ENCODE results near the gene ADGRG3. TPM values are rescaled to one million over a fixed set of nuclear protein-coding genes. Genes with fewer than 3 reads are reported as not detected.

Gene ADGRG3
- total and polyA plus RNA-seq, 4 donors, result 0.08 to 3.9 (median 0.54) TPM

DNA sequence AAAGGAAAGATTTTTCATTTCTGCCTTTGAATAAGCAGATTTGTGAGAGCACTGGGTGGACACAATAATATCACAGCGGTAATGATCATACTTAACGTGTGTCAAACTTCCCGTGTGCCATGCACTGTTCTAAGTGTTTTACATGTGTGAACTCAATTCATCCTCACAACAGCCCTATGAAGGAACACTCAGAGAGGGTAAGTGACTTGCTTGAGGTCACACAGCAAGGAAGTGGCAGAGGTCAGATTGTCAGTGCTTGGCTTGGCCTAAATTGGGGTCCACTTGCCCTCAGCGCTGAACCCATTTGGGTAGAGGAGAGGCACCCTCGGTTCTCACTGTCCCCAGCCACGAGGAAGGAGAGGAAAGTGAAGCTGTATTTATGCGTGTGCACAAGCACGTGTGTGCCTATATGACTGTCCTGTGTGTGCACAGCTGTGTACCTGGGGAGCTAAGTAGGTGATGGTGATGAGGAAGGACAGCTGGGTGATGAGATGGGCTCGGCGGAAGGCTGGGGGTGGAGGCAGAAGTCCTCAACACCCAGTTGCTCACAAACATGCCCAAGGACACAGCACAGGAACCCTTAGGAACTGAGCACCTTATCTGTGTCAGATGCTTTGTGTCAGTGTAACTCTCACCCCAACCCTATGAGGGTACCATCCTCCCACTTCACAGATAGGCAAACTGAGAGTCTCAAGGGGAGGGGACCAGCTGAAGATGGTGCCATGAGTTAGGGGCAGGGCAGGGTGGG, 9.8 kb upstream of the ADGRG3 start:
- no peaks in the 10 kb centered on the region for H3K27me3 ChIP-seq (ENCODE audit: control insufficient read depth in 1 of 2, insufficient read depth in 2 of 2, low read length in 1 of 2)

DNA sequence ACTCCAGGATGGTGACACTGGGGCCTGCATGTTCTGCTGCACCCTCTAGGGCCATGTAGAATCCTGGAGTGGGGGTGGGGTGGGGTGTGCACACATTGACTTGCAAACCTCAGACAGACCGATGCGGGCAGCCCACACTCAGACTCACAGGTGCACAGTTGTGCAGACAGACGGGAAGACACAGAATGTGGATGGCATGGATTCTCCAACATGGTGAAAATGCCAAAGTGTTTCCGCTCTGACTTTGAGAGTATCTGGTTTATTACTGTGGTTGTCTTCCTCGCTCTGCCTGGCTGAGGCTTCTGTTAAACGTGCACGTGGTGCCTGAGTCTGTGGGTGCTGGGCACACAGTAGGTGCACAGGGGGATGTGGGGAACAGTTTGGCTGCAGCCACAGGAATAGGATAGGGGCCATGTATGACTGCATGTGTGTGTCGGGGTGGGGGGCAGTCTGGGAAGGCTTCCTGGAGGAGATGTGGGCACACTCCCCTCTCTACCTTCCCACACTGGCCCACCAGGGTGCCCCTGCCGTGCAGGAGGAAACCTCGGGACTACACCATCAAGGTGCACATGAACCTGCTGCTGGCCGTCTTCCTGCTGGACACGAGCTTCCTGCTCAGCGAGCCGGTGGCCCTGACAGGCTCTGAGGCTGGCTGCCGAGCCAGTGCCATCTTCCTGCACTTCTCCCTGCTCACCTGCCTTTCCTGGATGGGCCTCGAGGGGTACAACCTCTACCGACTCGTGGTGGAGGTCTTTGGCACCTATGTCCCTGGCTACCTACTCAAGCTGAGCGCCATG, 9.0 kb upstream of the ADGRG3 start:
- intact Hi-C loops (cut with DNase I), result no loop called here
- Histone ChIP-seq H3K27me3 (ENCODE audit: control insufficient read depth in 1 of 2, insufficient read depth in 2 of 2, low read length in 1 of 2) (no peaks in the 10 kb centered on the region), H3K4me1 (ENCODE audit: control insufficient read depth in 1 of 2, insufficient read depth in 2 of 2, low read length in 2 of 2) (no peaks in the 10 kb centered on the region), H3K36me3 (ENCODE audit: control insufficient read depth in 1 of 2, insufficient read depth in 2 of 2, low read length in 1 of 2) (no peaks in the 10 kb centered on the region), H3K9me3 (ENCODE audit: control insufficient read depth, low read length) (no peaks in the 10 kb centered on the region), H3K4me3 (ENCODE audit: low read length in 2 of 2) (no peak overlapping the region), H3K27ac (ENCODE audit: low read depth in 1 of 2, low read length in 2 of 2) (no peak overlapping the region)
- 73 to 74% methylated on average over 19 of the region's 19 CpGs for WGBS, 2 donors
- DNase-seq, result no peak
- ATAC-seq (ENCODE audit: low FRiP score), result no peak

More for the DNA sequence above, 9.8 kb upstream of the ADGRG3 start:
- 82 to 85% methylated on average over 10 of the region's 10 CpGs for WGBS, 2 donors
- no peak for ATAC-seq (ENCODE audit: low FRiP score)
- Histone ChIP-seq H3K27ac (ENCODE audit: low read depth in 1 of 2, low read length in 2 of 2) (no peak overlapping the region), H3K4me3 (ENCODE audit: low read length in 2 of 2) (no peak overlapping the region), H3K36me3 (ENCODE audit: control insufficient read depth in 1 of 2, insufficient read depth in 2 of 2, low read length in 1 of 2) (no peaks in the 10 kb centered on the region), H3K4me1 (ENCODE audit: control insufficient read depth in 1 of 2, insufficient read depth in 2 of 2, low read length in 2 of 2) (no peaks in the 10 kb centered on the region), H3K9me3 (ENCODE audit: control insufficient read depth, low read length) (no peaks in the 10 kb centered on the region)
- DNase-seq, result no peak
- intact Hi-C loops (cut with DNase I), result no loop called here

DNA sequence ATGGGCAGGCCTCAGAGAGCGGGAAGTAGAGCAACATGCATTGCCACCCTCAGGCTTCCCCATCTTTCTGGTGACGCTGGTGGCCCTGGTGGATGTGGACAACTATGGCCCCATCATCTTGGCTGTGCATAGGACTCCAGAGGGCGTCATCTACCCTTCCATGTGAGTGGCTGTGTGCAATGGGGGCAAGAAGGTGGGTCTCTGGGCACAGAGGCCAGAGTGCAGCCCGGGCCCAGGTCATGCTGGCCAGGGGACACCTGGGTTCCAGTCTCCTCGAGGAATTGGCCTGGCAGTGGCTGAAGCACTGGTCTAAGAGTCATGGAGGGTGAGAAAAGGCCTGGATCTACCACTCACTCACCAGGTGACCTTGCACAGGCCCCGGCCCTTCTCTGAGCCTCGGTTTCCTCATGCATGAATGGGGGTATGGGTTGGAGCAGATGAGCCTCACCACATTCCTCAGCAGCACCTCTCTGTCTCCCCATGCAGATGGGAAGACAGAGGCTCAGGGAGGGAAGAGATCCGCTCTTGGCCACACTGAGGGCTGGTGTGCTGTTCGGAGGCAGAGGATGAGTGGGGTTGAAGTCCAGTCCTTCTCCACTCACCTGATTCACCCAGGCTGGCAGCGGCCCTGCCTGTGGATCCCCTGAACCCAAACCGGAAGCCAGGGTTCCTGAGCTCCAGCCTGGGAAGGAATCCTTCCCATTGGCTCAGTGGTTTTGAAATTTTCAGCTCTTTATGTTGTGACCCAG, 7.2 kb upstream of the ADGRG3 start:
- DNase-seq (no peak), ATAC-seq (ENCODE audit: low FRiP score) (no peak)
- Histone ChIP-seq H3K4me1 (ENCODE audit: control insufficient read depth in 1 of 2, insufficient read depth in 2 of 2, low read length in 2 of 2) (no peaks in the 10 kb centered on the region), H3K36me3 (ENCODE audit: control insufficient read depth in 1 of 2, insufficient read depth in 2 of 2, low read length in 1 of 2) (no peaks in the 10 kb centered on the region), H3K27me3 (ENCODE audit: control insufficient read depth in 1 of 2, insufficient read depth in 2 of 2, low read length in 1 of 2) (no peaks in the 10 kb centered on the region), H3K4me3 (ENCODE audit: low read length in 2 of 2) (no peak overlapping the region), H3K9me3 (ENCODE audit: control insufficient read depth, low read length) (no peaks in the 10 kb centered on the region), H3K27ac (ENCODE audit: low read depth in 1 of 2, low read length in 2 of 2) (no peak overlapping the region)
- 86 to 92% methylated on average over 11 of the region's 11 CpGs for WGBS, 2 donors
- intact Hi-C loops (cut with DNase I), result no loop called here

DNA sequence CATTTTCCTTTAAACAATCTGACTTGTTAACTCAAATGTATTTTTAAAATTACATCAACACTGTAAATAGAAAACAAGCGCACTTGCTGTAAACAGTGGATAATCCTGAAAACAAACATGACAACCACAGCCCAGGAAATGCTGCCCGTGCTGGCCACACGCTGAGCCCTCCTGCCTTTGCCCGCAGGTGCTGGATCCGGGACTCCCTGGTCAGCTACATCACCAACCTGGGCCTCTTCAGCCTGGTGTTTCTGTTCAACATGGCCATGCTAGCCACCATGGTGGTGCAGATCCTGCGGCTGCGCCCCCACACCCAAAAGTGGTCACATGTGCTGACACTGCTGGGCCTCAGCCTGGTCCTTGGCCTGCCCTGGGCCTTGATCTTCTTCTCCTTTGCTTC, 6.6 kb upstream of the ADGRG3 start:
- Histone ChIP-seq H3K27ac (ENCODE audit: low read depth in 1 of 2, low read length in 2 of 2) (no peak overlapping the region), H3K36me3 (ENCODE audit: control insufficient read depth in 1 of 2, insufficient read depth in 2 of 2, low read length in 1 of 2) (no peaks in the 10 kb centered on the region), H3K4me3 (ENCODE audit: low read length in 2 of 2) (no peak overlapping the region), H3K9me3 (ENCODE audit: control insufficient read depth, low read length) (no peaks in the 10 kb centered on the region), H3K27me3 (ENCODE audit: control insufficient read depth in 1 of 2, insufficient read depth in 2 of 2, low read length in 1 of 2) (no peaks in the 10 kb centered on the region), H3K4me1 (ENCODE audit: control insufficient read depth in 1 of 2, insufficient read depth in 2 of 2, low read length in 2 of 2) (no peaks in the 10 kb centered on the region)
- intact Hi-C loops (cut with DNase I), result no loop called here
- ATAC-seq (ENCODE audit: low FRiP score) (no peak), DNase-seq (no peak)
- 83 to 90% methylated on average over 7 of the region's 7 CpGs for WGBS, 2 donors

DNA sequence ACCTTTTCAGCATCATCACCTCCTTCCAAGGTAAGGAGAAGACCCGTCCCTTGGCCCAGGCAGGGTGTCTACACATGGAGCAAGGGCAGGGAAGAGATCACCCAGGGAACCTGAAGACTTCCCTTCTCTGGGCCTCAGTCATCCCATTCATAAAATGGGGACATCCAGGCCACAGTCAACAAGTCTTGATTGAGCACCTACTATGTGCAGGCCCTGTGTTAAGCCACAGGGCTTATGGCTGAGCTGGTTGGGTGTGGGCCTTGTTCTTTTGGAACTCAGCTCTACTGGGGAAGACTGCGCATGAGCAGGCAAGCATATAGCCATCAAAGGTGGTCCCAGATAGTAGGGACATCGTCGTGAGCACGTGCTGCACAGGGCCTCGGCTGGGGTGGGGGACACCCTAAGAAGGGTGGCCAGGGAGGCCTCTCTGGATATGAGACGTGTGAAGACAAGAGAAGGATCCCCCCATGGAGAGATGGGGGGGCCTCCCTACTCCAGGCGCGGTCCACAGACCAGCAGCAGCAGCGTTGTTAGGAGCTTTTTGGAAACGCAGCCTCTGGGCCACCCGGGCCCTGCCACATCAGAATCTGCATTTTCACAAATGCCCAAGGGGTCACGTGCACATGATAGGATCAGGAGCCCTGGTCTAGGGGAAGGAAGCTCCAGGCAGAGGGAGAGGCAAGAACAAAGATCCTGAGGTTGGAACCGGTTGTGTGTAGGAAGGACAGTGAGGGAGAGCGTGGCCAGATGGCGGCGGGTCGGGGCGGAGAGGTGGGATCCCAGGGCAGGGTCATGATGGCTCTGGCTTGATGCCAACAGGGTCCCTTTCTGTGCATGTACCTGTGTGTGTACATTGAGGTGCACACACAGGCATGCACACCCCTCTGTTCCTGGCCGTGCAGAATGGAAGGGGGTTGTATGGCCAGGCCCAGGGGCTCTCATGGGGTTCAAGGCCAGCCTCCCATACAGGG, 5.9 kb upstream of the ADGRG3 start:
- Histone ChIP-seq H3K9me3 (ENCODE audit: control insufficient read depth, low read length) (no peaks in the 10 kb centered on the region), H3K4me1 (ENCODE audit: control insufficient read depth in 1 of 2, insufficient read depth in 2 of 2, low read length in 2 of 2) (no peaks in the 10 kb centered on the region), H3K27ac (ENCODE audit: low read depth in 1 of 2, low read length in 2 of 2) (no peak overlapping the region), H3K36me3 (ENCODE audit: control insufficient read depth in 1 of 2, insufficient read depth in 2 of 2, low read length in 1 of 2) (no peaks in the 10 kb centered on the region), H3K27me3 (ENCODE audit: control insufficient read depth in 1 of 2, insufficient read depth in 2 of 2, low read length in 1 of 2) (no peaks in the 10 kb centered on the region), H3K4me3 (ENCODE audit: low read length in 2 of 2) (no peak overlapping the region)
- no peak for DNase-seq
- 90 to 94% methylated on average over 20 of the region's 20 CpGs for WGBS, 2 donors
- intact Hi-C loops (cut with DNase I), result no loop called here
- ATAC-seq (ENCODE audit: low FRiP score), result no peak

DNA sequence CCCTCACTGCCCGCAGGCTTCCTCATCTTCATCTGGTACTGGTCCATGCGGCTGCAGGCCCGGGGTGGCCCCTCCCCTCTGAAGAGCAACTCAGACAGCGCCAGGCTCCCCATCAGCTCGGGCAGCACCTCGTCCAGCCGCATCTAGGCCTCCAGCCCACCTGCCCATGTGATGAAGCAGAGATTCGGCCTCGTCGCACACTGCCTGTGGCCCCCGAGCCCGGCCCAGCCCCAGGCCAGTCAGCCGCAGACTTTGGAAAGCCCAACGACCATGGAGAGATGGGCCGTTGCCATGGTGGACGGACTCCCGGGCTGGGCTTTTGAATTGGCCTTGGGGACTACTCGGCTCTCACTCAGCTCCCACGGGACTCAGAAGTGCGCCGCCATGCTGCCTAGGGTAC, 4.7 kb upstream of the ADGRG3 start:
- H3K9me3 ChIP-seq (ENCODE audit: control insufficient read depth, low read length), result no peaks in the 10 kb centered on the region
- no peak overlapping the region for H3K27ac ChIP-seq (ENCODE audit: low read depth in 1 of 2, low read length in 2 of 2)
- no peaks in the 10 kb centered on the region for H3K27me3 ChIP-seq (ENCODE audit: control insufficient read depth in 1 of 2, insufficient read depth in 2 of 2, low read length in 1 of 2)
- no peaks in the 10 kb centered on the region for H3K4me1 ChIP-seq (ENCODE audit: control insufficient read depth in 1 of 2, insufficient read depth in 2 of 2, low read length in 2 of 2)
- no peak for ATAC-seq (ENCODE audit: low FRiP score)
- intact Hi-C loops (cut with DNase I), result no loop called here
- H3K4me3 ChIP-seq (ENCODE audit: low read length in 2 of 2), result no peak overlapping the region
- no peak for DNase-seq
- 91 to 92% methylated on average over 21 of the region's 21 CpGs for WGBS, 2 donors
- no peaks in the 10 kb centered on the region for H3K36me3 ChIP-seq (ENCODE audit: control insufficient read depth in 1 of 2, insufficient read depth in 2 of 2, low read length in 1 of 2)

DNA sequence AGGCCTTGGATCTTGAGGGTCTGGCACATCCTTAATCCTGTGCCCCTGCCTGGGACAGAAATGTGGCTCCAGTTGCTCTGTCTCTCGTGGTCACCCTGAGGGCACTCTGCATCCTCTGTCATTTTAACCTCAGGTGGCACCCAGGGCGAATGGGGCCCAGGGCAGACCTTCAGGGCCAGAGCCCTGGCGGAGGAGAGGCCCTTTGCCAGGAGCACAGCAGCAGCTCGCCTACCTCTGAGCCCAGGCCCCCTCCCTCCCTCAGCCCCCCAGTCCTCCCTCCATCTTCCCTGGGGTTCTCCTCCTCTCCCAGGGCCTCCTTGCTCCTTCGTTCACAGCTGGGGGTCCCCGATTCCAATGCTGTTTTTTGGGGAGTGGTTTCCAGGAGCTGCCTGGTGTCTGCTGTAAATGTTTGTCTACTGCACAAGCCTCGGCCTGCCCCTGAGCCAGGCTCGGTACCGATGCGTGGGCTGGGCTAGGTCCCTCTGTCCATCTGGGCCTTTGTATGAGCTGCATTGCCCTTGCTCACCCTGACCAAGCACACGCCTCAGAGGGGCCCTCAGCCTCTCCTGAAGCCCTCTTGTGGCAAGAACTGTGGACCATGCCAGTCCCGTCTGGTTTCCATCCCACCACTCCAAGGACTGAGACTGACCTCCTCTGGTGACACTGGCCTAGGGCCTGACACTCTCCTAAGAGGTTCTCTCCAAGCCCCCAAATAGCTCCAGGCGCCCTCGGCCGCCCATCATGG, 4.0 kb upstream of the ADGRG3 start:
- ATAC-seq (ENCODE audit: low FRiP score), result no peak

More for the DNA sequence above, 4.0 kb upstream of the ADGRG3 start:
- H3K9me3 ChIP-seq (ENCODE audit: control insufficient read depth, low read length), result no peaks in the 10 kb centered on the region
- H3K36me3 ChIP-seq (ENCODE audit: control insufficient read depth in 1 of 2, insufficient read depth in 2 of 2, low read length in 1 of 2), result no peaks in the 10 kb centered on the region
- no peak overlapping the region for H3K4me3 ChIP-seq (ENCODE audit: low read length in 2 of 2)
- H3K27me3 ChIP-seq (ENCODE audit: control insufficient read depth in 1 of 2, insufficient read depth in 2 of 2, low read length in 1 of 2), result no peaks in the 10 kb centered on the region
- 85 to 89% methylated on average over 14 to 15 of the region's 15 CpGs for WGBS, 2 donors
- no peak for DNase-seq
- no peak overlapping the region for H3K27ac ChIP-seq (ENCODE audit: low read depth in 1 of 2, low read length in 2 of 2)
- no peaks in the 10 kb centered on the region for H3K4me1 ChIP-seq (ENCODE audit: control insufficient read depth in 1 of 2, insufficient read depth in 2 of 2, low read length in 2 of 2)
- intact Hi-C loops (cut with DNase I), result no loop called here

All from aorta (tissue), 5 donors.